Hepatocyte (in vitro differentiated cells): ENCODE data around the gene FCHO1. TPM values are rescaled to one million over a fixed set of nuclear protein-coding genes. Genes with fewer than 3 reads are reported as not detected.
A peak's percentile ranks its signal among the peaks of the same experiment; 100 is the strongest.

ENCODE experiments used
- DNase-seq: peaks from one replicate; pipeline ENCODE4 v3.0.0-alpha.2; 2016; ENCODE audit warnings: low spot score
- H2AFZ ChIP-seq: fragments of 200-600 bp; sonication (generic); 2 replicates; pipeline ENCODE4 v1.6.0; 2016; ENCODE audit warnings: antibody characterized with exemption, mild to moderate bottlenecking
- H3K27ac ChIP-seq: fragments of 200-600 bp; sonication (generic); 2 replicates; pipeline ENCODE4 v1.5.1; 2016; ENCODE audit warnings: mild to moderate bottlenecking
- H3K27me3 ChIP-seq: fragments of 200-600 bp; sonication (generic); 2 replicates; pipeline ENCODE4 v1.6.1; 2016
- H3K36me3 ChIP-seq: fragments of 200-600 bp; sonication (generic); replicated peaks from 2 replicates; pipeline ENCODE4 v1.5.1; 2016; ENCODE audit warnings: low read depth; ENCODE audit not compliant: insufficient read depth
- H3K4me1 ChIP-seq: fragments of 200-600 bp; sonication (generic); 2 replicates; pipeline ENCODE4 v1.5.1; 2016; ENCODE audit warnings: mild to moderate bottlenecking, moderate library complexity; ENCODE audit not compliant: insufficient read depth
- H3K4me2 ChIP-seq: fragments of 200-600 bp; sonication (generic); 2 replicates; pipeline ENCODE4 v1.6.0; 2016
- H3K4me3 ChIP-seq: fragments of 200-600 bp; sonication (generic); 2 replicates; pipeline ENCODE4 v1.5.1; 2016; ENCODE audit warnings: mild to moderate bottlenecking
- H3K79me2 ChIP-seq: fragments of 200-600 bp; sonication (generic); 2 replicates; pipeline ENCODE4 v1.6.0; 2017; ENCODE audit warnings: mild to moderate bottlenecking
- H3K9me2 ChIP-seq: fragments of 200-600 bp; sonication (generic); replicated peaks from 2 replicates; pipeline ENCODE4 v1.6.0; 2017; ENCODE audit warnings: mild to moderate bottlenecking; ENCODE audit not compliant: insufficient read depth
- H3K9me3 ChIP-seq: fragments of 200-600 bp; sonication (generic); 2 replicates; pipeline ENCODE4 v1.5.1; 2016; ENCODE audit warnings: low read depth, mild to moderate bottlenecking
- H4K20me1 ChIP-seq: fragments of 200-600 bp; sonication (generic); 2 replicates; pipeline ENCODE4 v1.6.0; 2016; ENCODE audit warnings: mild to moderate bottlenecking; ENCODE audit not compliant: insufficient read depth, poor library complexity, severe bottlenecking
- CTCF ChIP-seq: fragments of 200-600 bp; sonication (generic); IDR thresholded peaks from 2 replicates; pipeline ENCODE4 v1.5.1; 2016; ENCODE audit warnings: antibody characterized with exemption, mild to moderate bottlenecking; ENCODE audit not compliant: poor library complexity
- EZH2 ChIP-seq: fragments of 200-600 bp; sonication (generic); IDR thresholded peaks from 2 replicates; pipeline ENCODE4 v1.6.1; 2016; ENCODE audit warnings: antibody characterized with exemption, mild to moderate bottlenecking, borderline replicate concordance
- EZH2phosphoT487 ChIP-seq: fragments of 200-600 bp; sonication (generic); IDR thresholded peaks from one replicate; pipeline ENCODE4 v1.6.1; 2018; ENCODE audit warnings: antibody characterized with exemption, mild to moderate bottlenecking, low read depth, moderate library complexity; ENCODE audit not compliant: unreplicated experiment, severe bottlenecking
- WGBS: methylation state at CpG from one replicate; pipeline ENCODE4 v1.1.6; 2016; ENCODE audit warnings: low lambda C conversion rate; ENCODE audit errors: missing lambda C conversion rate; 5-methylcytosine and 5-hydroxymethylcytosine counted together
- polyA plus RNA-seq: library from polyadenylated mRNA; unstranded; fragments of >200 nt; fragmentation: Nextera tagmentation; extraction: Ambion mirVana; gene quantifications from 2 replicates; pipeline ENCODE4 v1.2.1, GENCODE V29; 2016
- total RNA-seq: library from RNA; depleted of rRNA; stranded (reverse); fragments of >200 nt; gene quantifications from 2 replicates; pipeline ENCODE4 v1.2.3, GENCODE V29; 2014

Gene FCHO1
- total and polyA plus RNA-seq, 2 experiments from 2014 or later = 1.9 to 2.1 TPM

GRCh38 chr19:17711851-17712250, 39.4 kb upstream of the FCHO1 start:
- Histone ChIP-seq H3K4me1 (no peaks in the 10 kb centered on the region), H3K36me3 (no peaks in the 10 kb centered on the region), H3K79me2 (no peaks in the 10 kb centered on the region), H3K9me3 (no peaks in the 10 kb centered on the region), H3K4me2 (no peak overlapping the region), H2AFZ (no peak overlapping the region), H3K27ac (no peak overlapping the region), H3K9me2 (no peaks in the 10 kb centered on the region), H3K4me3 (no peak overlapping the region), H3K27me3 (peaks cover 3% of the 10 kb centered on the region), H4K20me1 (no peaks in the 10 kb centered on the region)
- TF ChIP-seq EZH2 = no peak
- TF ChIP-seq CTCF = no peak
- TF ChIP-seq EZH2phosphoT487 = no peak
- no peak for DNase-seq
- WGBS = 79% methylated on average over 6 of the region's 6 CpGs

DNA sequence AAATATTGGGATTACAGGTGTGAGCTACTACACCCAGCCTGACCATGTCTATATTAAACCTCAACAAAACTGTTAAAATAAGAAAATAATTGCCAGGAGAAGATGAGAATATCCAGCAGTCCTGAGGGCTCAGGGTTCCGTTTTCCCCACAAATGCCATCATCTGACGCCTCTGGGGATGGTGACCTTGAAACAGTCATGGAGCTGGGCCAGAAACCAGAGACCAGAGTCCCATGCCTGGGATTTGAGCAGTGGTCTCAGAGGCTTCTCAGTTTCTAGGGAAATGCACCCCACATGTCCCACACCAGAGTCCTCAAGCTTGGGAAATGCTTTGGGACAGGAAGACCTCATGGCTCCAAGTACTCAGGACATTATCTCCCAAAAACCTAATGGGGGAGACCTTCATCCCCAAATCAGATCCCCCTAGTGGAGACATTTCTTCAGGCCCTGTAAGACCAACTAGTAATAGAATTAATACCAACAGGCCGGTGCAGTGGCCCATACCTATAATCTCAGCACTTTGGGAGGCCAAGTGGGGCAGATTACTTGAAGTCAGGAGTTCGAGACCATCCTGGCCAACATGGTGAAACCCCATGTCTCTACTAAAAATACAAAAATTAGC, 34.9 kb upstream of the FCHO1 start:
- Histone ChIP-seq H3K9me3 (no peaks in the 10 kb centered on the region), H3K9me2 (no peaks in the 10 kb centered on the region), H3K36me3 (no peaks in the 10 kb centered on the region), H3K27ac (no peak overlapping the region), H2AFZ (no peak overlapping the region), H3K4me1 (peaks cover 12% of the 10 kb centered on the region), H3K4me2 (no peak overlapping the region), H3K79me2 (peaks cover 19% of the 10 kb centered on the region), H3K4me3 (no peak overlapping the region), H4K20me1 (peaks cover 15% of the 10 kb centered on the region), H3K27me3 (no peaks in the 10 kb centered on the region)
- DNase-seq = no peak
- no peak for TF ChIP-seq EZH2phosphoT487
- no peak for TF ChIP-seq CTCF
- no peak for TF ChIP-seq EZH2
- 86% methylated on average over 4 of the region's 4 CpGs for WGBS

GRCh38 chr19:17718550-17718946, 32.7 kb upstream of the FCHO1 start:
- no peak overlapping the region for H2AFZ ChIP-seq
- TF ChIP-seq EZH2phosphoT487 (no peak), CTCF (no peak), EZH2 (no peak)
- H3K27me3 ChIP-seq = no peaks in the 10 kb centered on the region
- no peaks in the 10 kb centered on the region for H3K9me3 ChIP-seq
- no peaks in the 10 kb centered on the region for H3K9me2 ChIP-seq
- H3K4me1 ChIP-seq = peaks cover 12% of the 10 kb centered on the region
- no peak for DNase-seq
- peak overlapping the region; percentile 77 for H3K4me2 ChIP-seq
- peak overlapping the region; percentile 8 for H3K27ac ChIP-seq
- H3K79me2 ChIP-seq = peaks cover 26% of the 10 kb centered on the region
- WGBS = 92% methylated on average over 4 of the region's 4 CpGs
- no peak overlapping the region for H3K4me3 ChIP-seq
- peaks cover 15% of the 10 kb centered on the region for H4K20me1 ChIP-seq
- no peaks in the 10 kb centered on the region for H3K36me3 ChIP-seq
